Naive B cell (primary cell): ENCODE measurements around the gene KRTAP10-9. TPM values are rescaled to one million over a fixed set of nuclear protein-coding genes. Genes with fewer than 3 reads are reported as not detected.
A peak's percentile ranks its signal among the peaks of the same experiment; 100 is the strongest.
"Not testable (repeated sequence)": the region's sequence is repeated elsewhere in the genome, so short reads cannot be mapped to it uniquely, and the experiment has no call there.

Source experiments
- ATAC-seq, 2 donors: fragments of 150-1000 bp; cut with Tn5 transposase; 2 replicates each; pipeline ENCODE4 v1.10.0; 2021; ENCODE audit warnings: low read depth in 2 of 2, mild to moderate bottlenecking in 2 of 2, moderate library complexity in 2 of 2
- DNase-seq: peaks from one replicate; pipeline ENCODE4 v3.0.0; 2022
- H3K27ac Mint-ChIP-seq, 6 donors: one replicate each; pipeline ENCODE4 v1.8.0; 2020 to 2022; ENCODE audit warnings: mild to moderate bottlenecking in 6 of 6, mixed read lengths in 6 of 6, moderate library complexity in 5 of 6, inconsistent platforms in 2 of 6
- H3K27me3 Mint-ChIP-seq, 3 donors: one replicate each; pipeline ENCODE4 v1.8.0; 2021 to 2022; ENCODE audit warnings: mixed read lengths in 3 of 3, mild to moderate bottlenecking in 1 of 3
- H3K36me3 Mint-ChIP-seq, 2 donors: one replicate each; pipeline ENCODE4 v1.8.0; 2020 to 2022; ENCODE audit warnings: mixed read lengths in 2 of 2, inconsistent platforms in 1 of 2, mild to moderate bottlenecking in 1 of 2
- H3K4me1 Mint-ChIP-seq, 3 donors: one replicate each; pipeline ENCODE4 v1.8.0; 2020 to 2022; ENCODE audit warnings: mixed read lengths in 3 of 3, inconsistent platforms in 1 of 3, mild to moderate bottlenecking in 1 of 3, moderate library complexity in 1 of 3
- H3K4me3 Mint-ChIP-seq, 8 donors: one replicate each; pipeline ENCODE4 v1.8.0; 2020 to 2022; ENCODE audit warnings: mild to moderate bottlenecking in 8 of 8, mixed read lengths in 8 of 8, moderate library complexity in 8 of 8, inconsistent platforms in 2 of 8
- H3K9me3 Mint-ChIP-seq, 7 donors: one replicate each; pipeline ENCODE4 v1.8.0; 2020 to 2022; ENCODE audit warnings: mixed read lengths in 7 of 7, mild to moderate bottlenecking in 5 of 7, inconsistent platforms in 2 of 7, moderate library complexity in 1 of 7
- polyA plus RNA-seq, 6 donors: library from polyadenylated mRNA; unstranded; fragments of 300-500 nt; fragmentation: Illumina TruSeq; gene quantifications; one replicate each; pipeline ENCODE4 v1.2.3, GENCODE V29; 2021; ENCODE audit warnings: low read depth in 6 of 6

The KRTAP10-9 gene
- polyA plus RNA-seq, 6 donors from 2014 or later = not detected

GRCh38 chr21:44590311-44590721, 36.6 kb upstream of the KRTAP10-9 start:
- Mint-ChIP-seq H3K27ac (no peak overlapping the region), H3K36me3 (peaks cover 0 to 7% of the 10 kb centered on the region in 2 donors), H3K27me3 (peaks cover 25 to 60% (median 48%) of the 10 kb centered on the region in 3 donors)

GRCh38 chr21:44590897-44591800, 35.7 kb upstream of the KRTAP10-9 start:
- not testable (repeated sequence) for H3K4me3 Mint-ChIP-seq, ATAC-seq, H3K4me1 Mint-ChIP-seq, H3K36me3 Mint-ChIP-seq, H3K9me3 Mint-ChIP-seq, H3K27ac Mint-ChIP-seq, DNase-seq
- peaks cover 17 to 52% (median 40%) of the 10 kb centered on the region in 3 donors for H3K27me3 Mint-ChIP-seq

More at GRCh38 chr21:44590311-44590721, 36.6 kb upstream of the KRTAP10-9 start:
- DNase-seq = no peak
- H3K9me3 Mint-ChIP-seq = peaks cover 0 to 5% (median 2%) of the 10 kb centered on the region in 7 donors
- no peaks in the 10 kb centered on the region for H3K4me1 Mint-ChIP-seq
- H3K4me3 Mint-ChIP-seq = no peak overlapping the region
- ATAC-seq = no peak

DNA sequence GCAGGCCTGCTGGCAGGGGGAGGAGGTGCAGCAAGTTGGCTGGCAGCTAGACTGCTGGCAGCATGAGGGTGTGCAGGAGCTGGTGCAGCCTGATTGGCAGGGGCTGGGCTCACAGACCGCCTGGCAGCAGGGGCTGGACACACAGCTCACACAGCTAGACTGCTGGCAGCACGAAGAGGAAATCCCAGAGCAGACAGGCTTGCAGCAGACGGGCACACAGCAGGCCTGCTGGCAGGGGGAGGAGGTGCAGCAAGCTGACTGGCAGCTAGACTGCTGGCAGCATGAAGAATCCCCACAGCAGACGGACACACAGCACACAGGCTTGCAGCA, 35.1 kb upstream of the KRTAP10-9 start:
- peaks cover 12 to 46% (median 34%) of the 10 kb centered on the region in 3 donors for H3K27me3 Mint-ChIP-seq
- DNase-seq, H3K36me3 Mint-ChIP-seq, H3K9me3 Mint-ChIP-seq, ATAC-seq, H3K27ac Mint-ChIP-seq, H3K4me3 Mint-ChIP-seq, H3K4me1 Mint-ChIP-seq: not testable (repeated sequence)

DNA sequence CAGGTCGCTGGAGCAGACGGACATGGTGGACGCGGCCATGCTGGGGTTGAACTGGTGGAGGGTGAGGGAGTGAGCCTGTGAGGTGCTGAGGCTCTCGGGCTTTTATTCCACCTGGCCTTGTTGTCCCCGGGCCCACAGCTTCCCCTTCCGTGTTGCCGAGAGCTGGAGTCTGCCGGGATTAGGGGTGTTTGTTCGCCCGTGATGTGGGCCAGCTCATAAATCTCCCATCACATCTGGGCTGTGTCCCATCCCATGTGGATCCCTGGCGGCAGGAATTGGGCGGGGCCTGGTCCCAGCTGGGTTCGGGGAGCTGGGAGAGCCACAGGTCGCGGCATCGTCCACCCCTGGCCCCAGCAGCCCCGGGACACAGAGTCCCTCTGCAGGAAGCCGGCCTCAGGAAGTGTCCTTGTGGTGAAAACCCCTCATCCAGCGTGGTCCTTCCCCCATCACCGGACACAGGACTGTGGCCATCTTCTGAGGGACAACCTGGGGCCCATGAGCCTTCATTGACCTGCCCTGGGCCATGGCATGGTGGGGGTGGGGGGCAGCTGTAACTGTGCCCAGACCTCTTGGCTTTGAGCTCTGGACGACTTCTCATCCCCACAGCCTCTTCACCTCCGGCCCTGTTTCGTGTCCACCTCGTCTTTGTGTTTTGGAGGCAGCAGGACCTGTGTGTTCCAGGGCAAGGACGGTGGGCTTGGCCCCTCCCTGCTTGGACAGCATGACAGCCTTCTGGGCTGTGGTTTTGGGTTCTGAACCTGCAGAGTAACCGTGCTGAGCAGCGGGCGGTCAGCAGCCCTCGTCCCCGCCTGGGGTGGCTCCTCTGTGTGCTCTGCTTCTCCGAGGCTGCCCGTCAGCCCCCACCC, 34.2 kb upstream of the KRTAP10-9 start, which contains the start of gene KRTAP10-6:
KRTAP10-6 (minus strand) TSS at position 60 of the 866 bp plus-strand sequence; CDS start at position 39, 21 bp downstream.
- peaks cover 3 to 38% (median 30%) of the 10 kb centered on the region in 3 donors for H3K27me3 Mint-ChIP-seq
- DNase-seq (no peak), ATAC-seq (no peak)
- no peaks in the 10 kb centered on the region for H3K36me3 Mint-ChIP-seq
- no peak within 1 kb of the TSS for H3K4me3 Mint-ChIP-seq
- H3K4me1 Mint-ChIP-seq = no peaks in the 10 kb centered on the region
- H3K27ac Mint-ChIP-seq = no peak within 1 kb of the TSS
- peaks cover 0 to 2% (median 0%) of the 10 kb centered on the region in 7 donors for H3K9me3 Mint-ChIP-seq

DNA sequence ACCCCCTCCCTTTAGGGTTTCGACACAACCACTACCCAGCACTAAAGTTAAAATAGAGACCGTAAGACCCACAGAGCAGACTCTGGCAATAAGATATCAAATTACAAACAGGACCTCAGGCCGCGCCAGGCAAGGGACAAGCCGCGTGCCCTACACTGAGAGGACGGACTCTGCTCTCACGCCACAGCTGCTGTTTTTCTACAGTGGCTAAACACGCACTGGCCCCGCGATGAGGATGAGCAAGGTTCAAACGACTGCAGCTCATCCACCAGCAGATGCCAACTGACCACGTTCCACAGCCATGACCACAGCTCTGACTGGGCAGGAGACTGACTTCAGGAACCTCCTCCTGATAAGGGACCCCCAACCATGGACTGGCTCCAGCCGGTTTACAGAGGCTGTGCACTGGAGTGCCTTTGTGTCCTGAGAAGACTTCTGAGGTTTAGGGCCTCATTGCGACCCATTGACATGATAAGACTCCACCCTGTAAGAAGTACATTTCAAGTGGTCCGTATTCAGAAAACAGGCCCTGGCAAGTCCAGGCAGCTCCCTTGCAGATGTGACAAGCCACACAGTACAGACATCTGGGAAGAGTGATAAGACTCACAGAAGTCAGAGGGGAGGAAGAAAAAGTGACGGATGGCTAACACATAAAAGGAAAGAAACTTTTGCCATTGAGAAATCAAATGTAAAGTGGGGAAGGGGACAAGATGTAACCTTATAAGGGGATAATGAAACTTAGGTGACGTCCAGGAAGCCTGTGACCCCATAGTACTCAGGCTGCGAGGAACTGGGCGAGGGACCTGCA, 33.1 kb upstream of the KRTAP10-9 start:
- Mint-ChIP-seq H3K9me3 (peaks cover 4 to 10% (median 5%) of the 10 kb centered on the region in 7 donors), H3K4me1 (no peaks in the 10 kb centered on the region), H3K27ac (peak overlapping the region in 2 of 6 donors; percentile 7 to 12), H3K4me3 (no peak overlapping the region), H3K36me3 (peaks cover 0 to 9% of the 10 kb centered on the region in 2 donors), H3K27me3 (peaks cover 9 to 42% (median 41%) of the 10 kb centered on the region in 3 donors)
- DNase-seq (no peak), ATAC-seq (no peak)

GRCh38 chr21:44594406-44594916, 32.4 kb upstream of the KRTAP10-9 start:
- H3K4me3 Mint-ChIP-seq = peak overlapping the region in 1 of 8 donors; percentile 26
- DNase-seq = no peak
- peak overlapping the region in 1 of 6 donors; percentile 44 for H3K27ac Mint-ChIP-seq
- H3K9me3 Mint-ChIP-seq = peaks cover 4 to 15% (median 7%) of the 10 kb centered on the region in 7 donors
- H3K27me3 Mint-ChIP-seq = peaks cover 7 to 41% (median 41%) of the 10 kb centered on the region in 3 donors
- peaks cover 0 to 11% of the 10 kb centered on the region in 2 donors for H3K36me3 Mint-ChIP-seq
- no peaks in the 10 kb centered on the region for H3K4me1 Mint-ChIP-seq
- no peak for ATAC-seq

DNA sequence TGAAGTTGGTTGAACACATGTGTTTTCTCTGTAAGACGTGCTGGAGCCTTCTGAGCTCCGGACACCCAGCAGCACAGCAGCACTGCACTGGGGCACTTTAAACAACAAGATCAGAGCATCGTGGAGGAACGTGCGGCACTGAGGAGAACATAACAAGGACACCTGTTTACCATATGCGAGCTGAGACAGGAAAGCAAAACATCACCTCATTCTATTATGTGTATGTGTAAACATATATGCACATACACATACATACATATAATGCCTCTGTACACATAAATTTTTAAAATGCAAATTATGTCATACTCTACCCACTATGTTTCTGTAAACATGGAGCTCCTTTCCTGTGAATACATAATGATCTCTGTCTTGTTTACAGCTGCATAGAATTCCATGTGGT, 31.4 kb upstream of the KRTAP10-9 start:
- no peak for ATAC-seq

DNA sequence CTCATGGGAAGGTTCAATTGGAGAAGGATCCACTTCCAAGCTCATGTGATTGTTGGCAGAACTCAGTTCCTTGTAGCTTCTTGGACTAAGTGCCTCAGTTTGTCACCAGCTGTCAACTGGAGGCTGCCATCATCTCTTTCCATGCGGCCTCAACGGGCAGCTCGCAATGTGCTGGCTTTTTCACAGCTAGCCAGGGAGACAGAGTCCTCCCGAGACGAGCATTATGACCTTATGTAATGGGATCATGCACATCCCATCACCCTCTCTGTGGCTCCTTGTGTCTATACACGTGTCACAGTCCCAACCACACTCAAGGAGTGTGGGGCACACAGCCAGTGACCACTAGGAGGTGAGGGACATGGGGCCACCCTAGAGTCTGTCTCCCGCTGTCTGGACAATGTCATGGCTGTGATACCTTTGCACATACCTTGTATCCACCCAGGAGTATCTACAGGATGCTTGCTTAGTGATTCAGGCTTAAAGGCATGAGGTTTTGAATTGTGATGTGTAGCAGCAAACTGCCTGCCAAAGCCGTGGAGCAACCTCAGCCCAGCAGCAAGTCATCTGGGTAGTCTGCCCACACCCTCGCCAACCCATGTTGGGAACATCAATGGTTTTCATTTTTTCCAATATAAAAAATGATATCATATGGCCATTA, 30.7 kb upstream of the KRTAP10-9 start:
- H3K9me3 Mint-ChIP-seq = peaks cover 4 to 15% (median 7%) of the 10 kb centered on the region in 7 donors
- no peak overlapping the region for H3K4me3 Mint-ChIP-seq
- H3K4me1 Mint-ChIP-seq = no peaks in the 10 kb centered on the region
- peaks cover 0 to 11% of the 10 kb centered on the region in 2 donors for H3K36me3 Mint-ChIP-seq
- peaks cover 7 to 38% (median 25%) of the 10 kb centered on the region in 3 donors for H3K27me3 Mint-ChIP-seq
- no peak overlapping the region for H3K27ac Mint-ChIP-seq
- ATAC-seq (no peak), DNase-seq (no peak)

More for the DNA sequence above, 31.4 kb upstream of the KRTAP10-9 start:
- Mint-ChIP-seq H3K4me3 (no peak overlapping the region), H3K9me3 (peaks cover 4 to 15% (median 7%) of the 10 kb centered on the region in 7 donors), H3K27ac (no peak overlapping the region), H3K27me3 (peaks cover 7 to 37% (median 31%) of the 10 kb centered on the region in 3 donors), H3K4me1 (no peaks in the 10 kb centered on the region), H3K36me3 (peaks cover 0 to 11% of the 10 kb centered on the region in 2 donors)
- no peak for DNase-seq

- Mint-ChIP-seq H3K27ac (no peak overlapping the region), H3K36me3 (peaks cover 0 to 11% of the 10 kb centered on the region in 2 donors), H3K27me3 (peaks cover 7 to 42% (median 30%) of the 10 kb centered on the region in 3 donors), H3K4me3 (no peak overlapping the region), H3K4me1 (no peaks in the 10 kb centered on the region), H3K9me3 (peaks cover 4 to 15% (median 7%) of the 10 kb centered on the region in 7 donors)
- ATAC-seq = no peak
- no peak for DNase-seq
Observed at GRCh38 chr21:44598061-44598460, 28.8 kb upstream of the KRTAP10-9 start.

DNA sequence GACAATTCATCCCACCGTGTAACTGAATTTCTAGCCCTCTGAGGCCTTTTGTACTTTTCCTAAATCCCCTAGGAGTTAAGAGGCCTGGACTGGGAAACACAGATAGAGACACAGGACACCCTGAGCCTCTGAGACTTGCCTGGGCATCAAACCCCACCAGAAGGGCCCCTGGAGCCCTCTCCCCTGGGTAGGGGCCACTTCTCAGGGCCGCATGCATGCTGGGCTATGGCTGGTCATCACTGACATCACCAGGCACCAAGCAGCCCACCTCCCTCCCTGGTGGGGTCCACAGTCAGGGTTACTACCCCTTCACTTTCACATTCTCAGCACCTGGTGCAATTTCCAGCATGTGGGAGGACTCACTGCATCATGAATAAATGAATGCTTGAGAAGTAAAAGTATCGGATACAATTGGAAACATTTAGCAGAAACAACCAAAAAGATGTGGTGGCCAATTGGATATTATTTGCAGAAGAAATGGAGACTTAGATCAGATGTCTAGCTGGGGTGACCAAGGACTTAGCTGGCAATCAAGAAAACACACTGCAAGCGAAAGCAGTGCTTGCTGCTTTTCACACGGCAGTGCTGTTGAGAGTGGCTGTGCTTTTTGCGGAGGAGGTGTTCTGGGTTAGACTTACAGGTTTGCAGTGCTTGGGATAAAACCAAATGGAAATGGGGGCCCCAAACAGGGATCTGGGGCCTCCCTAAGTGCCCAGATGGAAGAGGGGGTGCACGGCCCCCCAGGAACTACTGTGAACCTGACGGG, 27.4 kb upstream of the KRTAP10-9 start:
- Mint-ChIP-seq H3K27ac (no peak overlapping the region), H3K4me1 (no peaks in the 10 kb centered on the region), H3K36me3 (peaks cover 0 to 11% of the 10 kb centered on the region in 2 donors), H3K4me3 (no peak overlapping the region), H3K27me3 (peaks cover 14 to 51% (median 33%) of the 10 kb centered on the region in 3 donors), H3K9me3 (peaks cover 4 to 23% (median 7%) of the 10 kb centered on the region in 7 donors)
- DNase-seq (no peak), ATAC-seq (no peak)

DNA sequence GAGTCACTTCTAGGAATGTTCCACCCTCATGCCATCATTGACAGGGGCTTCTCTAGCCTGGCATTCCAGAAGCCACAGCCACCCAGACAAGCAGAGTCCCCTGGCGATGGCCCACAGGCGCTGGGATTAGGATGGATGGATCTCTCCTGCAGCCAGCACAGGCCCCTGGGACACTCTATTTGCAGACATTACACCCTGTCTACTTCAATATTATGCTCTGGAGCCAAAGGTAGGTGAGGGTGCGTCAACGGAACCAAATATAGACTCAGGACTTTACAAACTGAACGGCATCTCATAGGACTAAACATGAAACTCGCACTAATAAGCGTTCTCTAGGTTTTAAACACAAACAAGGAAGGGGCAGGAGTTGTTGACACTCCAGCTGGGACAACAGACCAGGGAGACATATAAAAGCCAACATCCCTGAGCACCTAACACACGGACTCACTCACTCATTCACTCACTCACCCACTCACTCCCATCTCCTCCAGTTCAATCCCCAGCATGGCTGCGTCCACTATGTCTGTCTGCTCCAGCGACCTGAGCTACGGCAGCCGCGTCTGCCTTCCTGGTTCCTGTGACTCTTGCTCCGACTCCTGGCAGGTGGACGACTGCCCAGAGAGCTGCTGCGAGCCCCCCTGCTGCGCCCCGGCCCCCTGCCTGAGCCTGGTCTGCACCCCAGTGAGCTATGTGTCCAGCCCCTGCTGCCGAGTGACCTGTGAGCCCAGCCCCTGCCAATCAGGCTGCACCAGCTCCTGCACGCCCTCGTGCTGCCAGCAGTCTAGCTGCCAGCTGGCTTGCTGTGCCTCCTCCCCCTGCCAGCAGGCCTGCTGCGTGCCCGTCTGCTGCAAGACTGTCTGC, 26.5 kb upstream of the KRTAP10-9 start, which contains the start of gene KRTAP10-7:
KRTAP10-7 (plus strand) TSS at position 480 of the 861 bp plus-strand sequence; CDS start at position 505, 25 bp downstream.
- H3K4me1 Mint-ChIP-seq, ATAC-seq, DNase-seq, H3K4me3 Mint-ChIP-seq, H3K27ac Mint-ChIP-seq: not testable (repeated sequence)
- H3K27me3 Mint-ChIP-seq = peaks cover 23 to 57% (median 39%) of the 10 kb centered on the region in 3 donors
- H3K36me3 Mint-ChIP-seq = peaks cover 0 to 11% of the 10 kb centered on the region in 2 donors
- peaks cover 4 to 32% (median 7%) of the 10 kb centered on the region in 7 donors for H3K9me3 Mint-ChIP-seq
